Left hindlimb (tissue), 1 donor: ENCODE data around the gene GIMAP5.
A peak's percentile ranks its signal among the peaks of the same experiment; 100 is the strongest.

ENCODE experiments used
- DNase-seq: peaks from one replicate; pipeline ENCODE4 v3.0.0-alpha.2; 2018

The GIMAP5 gene

GRCh38 chr7:150737265-150738055 lies at the start of gene GIMAP5:
TSS of gene GIMAP5 (plus strand) at chr7:150737418. CDS start at chr7:150740885, 3,467 bp downstream.
- DNase-seq: no peak

GRCh38 chr7:150688630-150689029 lies 48.6 kb upstream of the GIMAP5 start:
- no peak for DNase-seq

- no peak for DNase-seq
Measured at GRCh38 chr7:150695654-150696053, 41.6 kb upstream of the GIMAP5 start.

- no peak for DNase-seq
Measured at GRCh38 chr7:150703209-150703608, 34.0 kb upstream of the GIMAP5 start.

GRCh38 chr7:150715293-150715692 lies 21.9 kb upstream of the GIMAP5 start:
- DNase-seq: no peak

- no peak for DNase-seq
Measured at GRCh38 chr7:150715738-150716137, 21.5 kb upstream of the GIMAP5 start.

- DNase-seq: peak; percentile 46
Measured at GRCh38 chr7:150716368-150716767, 20.9 kb upstream of the GIMAP5 start, which contains the start of gene GIMAP1. TSS of gene GIMAP1 (plus strand) at chr7:150716613. CDS start at chr7:150719048, 2,435 bp downstream.

- no peak for DNase-seq
Measured at GRCh38 chr7:150716939-150717338, 20.3 kb upstream of the GIMAP5 start.

GRCh38 chr7:150717814-150718420 lies 19.3 kb upstream of the GIMAP5 start:
- DNase-seq: no peak

- DNase-seq: no peak
Measured at GRCh38 chr7:150719436-150719835, 17.8 kb upstream of the GIMAP5 start.

GRCh38 chr7:150719960-150720891 lies 17.0 kb upstream of the GIMAP5 start:
- no peak for DNase-seq

GRCh38 chr7:150721970-150722373 lies 15.2 kb upstream of the GIMAP5 start:
- no peak for DNase-seq

GRCh38 chr7:150722431-150722931 lies 14.7 kb upstream of the GIMAP5 start:
- no peak for DNase-seq

GRCh38 chr7:150723467-150723866 lies 13.8 kb upstream of the GIMAP5 start:
- no peak for DNase-seq

- no peak for DNase-seq
Measured at GRCh38 chr7:150727381-150727780, 9.8 kb upstream of the GIMAP5 start.

- DNase-seq: no peak
Measured at GRCh38 chr7:150728011-150728410, 9.2 kb upstream of the GIMAP5 start.

- no peak for DNase-seq
Measured at GRCh38 chr7:150728609-150729008, 8.6 kb upstream of the GIMAP5 start.

GRCh38 chr7:150731916-150732315 lies 5.3 kb upstream of the GIMAP5 start:
- DNase-seq: no peak

- DNase-seq: no peak
Measured at GRCh38 chr7:150732786-150733481, 4.3 kb upstream of the GIMAP5 start.

GRCh38 chr7:150733482-150734095 lies 3.6 kb upstream of the GIMAP5 start:
- no peak for DNase-seq

GRCh38 chr7:150734254-150734653 lies 3.0 kb upstream of the GIMAP5 start:
- DNase-seq: no peak
